H9 (cell line): ENCODE results near the gene CD93. TPM values are rescaled to one million over a fixed set of nuclear protein-coding genes. Genes with fewer than 3 reads are reported as not detected.
A peak's percentile ranks its signal among the peaks of the same experiment; 100 is the strongest.

Experiments
- DNase-seq: peaks from one replicate; pipeline ENCODE4 v3.0.0-alpha.2; 2017
- H2AFZ ChIP-seq: one replicate; pipeline ENCODE4 v1.6.1; 2013; ENCODE audit warnings: mild to moderate bottlenecking, low read length, control low read depth, moderate library complexity
- H2AK5ac ChIP-seq: 2 replicates; pipeline ENCODE4 v1.6.1; 2013; ENCODE audit warnings: low read length, control low read depth, mixed read lengths; ENCODE audit not compliant: insufficient read length
- H2BK120ac ChIP-seq: one replicate; pipeline ENCODE4 v1.6.1; 2013; ENCODE audit warnings: low read depth, mild to moderate bottlenecking, low read length, control low read depth, inconsistent platforms; ENCODE audit not compliant: poor library complexity, severe bottlenecking
- H2BK12ac ChIP-seq: 2 replicates; pipeline ENCODE4 v1.6.1; 2013; ENCODE audit warnings: low read length, control low read depth, mixed read lengths, low read depth; ENCODE audit not compliant: insufficient read length
- H2BK15ac ChIP-seq: 2 replicates; pipeline ENCODE4 v1.6.1; 2013; ENCODE audit warnings: low read depth, low read length, control low read depth
- H2BK20ac ChIP-seq: one replicate; pipeline ENCODE4 v1.6.1; 2013; ENCODE audit warnings: low read depth, mild to moderate bottlenecking, low read length, control low read depth, inconsistent platforms; ENCODE audit not compliant: poor library complexity, severe bottlenecking
- H2BK5ac ChIP-seq: 2 replicates; pipeline ENCODE4 v1.6.1; 2013; ENCODE audit warnings: low read length, control low read depth, mixed read lengths; ENCODE audit not compliant: insufficient read length
- H3K14ac ChIP-seq: 2 replicates; pipeline ENCODE4 v1.6.1; 2013; ENCODE audit warnings: low read length, control low read depth; ENCODE audit not compliant: insufficient read depth
- H3K18ac ChIP-seq: 2 replicates; pipeline ENCODE4 v1.6.1; 2013; ENCODE audit warnings: low read depth, mild to moderate bottlenecking, mixed read lengths, low read length, control low read depth; ENCODE audit not compliant: insufficient read length
- H3K23ac ChIP-seq: 2 replicates; pipeline ENCODE4 v1.6.1; 2013; ENCODE audit warnings: low read length, control low read depth, mixed read lengths, low read depth; ENCODE audit not compliant: insufficient read length
- H3K23me2 ChIP-seq: 2 replicates; pipeline ENCODE4 v1.6.1; 2013; ENCODE audit warnings: low read depth, mild to moderate bottlenecking, mixed read lengths, low read length, control low read depth; ENCODE audit not compliant: insufficient read length, poor library complexity, severe bottlenecking
- H3K27ac ChIP-seq: 2 replicates; pipeline ENCODE4 v1.5.1; 2013; ENCODE audit warnings: low read length, control low read depth, mixed read lengths, low read depth; ENCODE audit not compliant: insufficient read length
- H3K27me3 ChIP-seq: 2 replicates; pipeline ENCODE4 v1.6.1; 2013; ENCODE audit warnings: low read length, control low read depth, inconsistent platforms; ENCODE audit not compliant: insufficient read depth
- H3K4ac ChIP-seq: 2 replicates; pipeline ENCODE4 v1.6.1; 2013; ENCODE audit warnings: low read depth, mild to moderate bottlenecking, control low read depth, inconsistent platforms, low read length, moderate library complexity
- H3K4me1 ChIP-seq: 2 replicates; pipeline ENCODE4 v1.6.1; 2013; ENCODE audit warnings: low read length, control low read depth, inconsistent platforms; ENCODE audit not compliant: insufficient read depth
- H3K4me2 ChIP-seq: 2 replicates; pipeline ENCODE4 v1.6.1; 2013; ENCODE audit warnings: low read length, control low read depth, mixed read lengths; ENCODE audit not compliant: insufficient read length, insufficient read depth
- H3K56ac ChIP-seq: 2 replicates; pipeline ENCODE4 v1.6.1; 2013; ENCODE audit warnings: low read depth, mild to moderate bottlenecking, mixed read lengths, low read length, control low read depth; ENCODE audit not compliant: insufficient read length
- H3K79me1 ChIP-seq: 2 replicates; pipeline ENCODE4 v1.6.1; 2013; ENCODE audit warnings: low read depth, mild to moderate bottlenecking, moderate library complexity, low read length, control low read depth, inconsistent platforms; ENCODE audit not compliant: insufficient read depth, poor library complexity, severe bottlenecking
- H3K79me2 ChIP-seq: 2 replicates; pipeline ENCODE4 v1.6.1; 2013; ENCODE audit warnings: low read length, control low read depth, inconsistent platforms; ENCODE audit not compliant: insufficient read depth
- H3K9ac ChIP-seq: 2 replicates; pipeline ENCODE4 v1.6.1; 2013; ENCODE audit warnings: low read length, control low read depth, mixed read lengths; ENCODE audit not compliant: insufficient read length; ENCODE audit errors: extremely low read depth
- H3K9me3 ChIP-seq: one replicate; pipeline ENCODE4 v1.6.1; 2013; ENCODE audit warnings: low read depth, low read length, inconsistent platforms; ENCODE audit not compliant: control insufficient read depth
- H3T11ph ChIP-seq: one replicate; pipeline ENCODE4 v1.6.1; 2013; ENCODE audit warnings: mild to moderate bottlenecking, low read length, control low read depth, inconsistent platforms
- H4K20me1 ChIP-seq: one replicate; pipeline ENCODE4 v1.6.1; 2013; ENCODE audit not compliant: control insufficient read depth, insufficient read length, insufficient read depth
- H4K5ac ChIP-seq: 2 replicates; pipeline ENCODE4 v1.6.1; 2013; ENCODE audit warnings: low read depth, mild to moderate bottlenecking, mixed read lengths, low read length, control low read depth; ENCODE audit not compliant: insufficient read length
- H4K8ac ChIP-seq: replicated peaks from 2 replicates; pipeline ENCODE4 v1.6.1; 2013; ENCODE audit warnings: low read length, control low read depth, mixed read lengths, low read depth; ENCODE audit not compliant: insufficient read length
- H4K91ac ChIP-seq: 2 replicates; pipeline ENCODE4 v1.6.1; 2013; ENCODE audit warnings: low read depth, mild to moderate bottlenecking, moderate library complexity, mixed read lengths, low read length, control low read depth; ENCODE audit not compliant: insufficient read length
- H3K27ac Mint-ChIP-seq, 3 experiments: 2 replicates in 2 of 3; 3 replicates in 1 of 3; pipeline ENCODE4 v1.8.0; 2020 to 2021; ENCODE audit warnings: mixed read lengths in 3 of 3, mild to moderate bottlenecking in 1 of 3, moderate library complexity in 1 of 3
- H3K27me3 Mint-ChIP-seq: 2 replicates; pipeline ENCODE4 v1.8.0; 2021; ENCODE audit warnings: low read depth, mild to moderate bottlenecking, moderate library complexity, mixed read lengths
- H3K36me3 Mint-ChIP-seq, 3 experiments: 2 replicates in 2 of 3; 3 replicates in 1 of 3; pipeline ENCODE4 v1.8.0; 2020 to 2021; ENCODE audit warnings: low read depth in 3 of 3, mixed read lengths in 3 of 3; ENCODE audit not compliant: insufficient read depth in 1 of 3
- H3K4me1 Mint-ChIP-seq, 2 experiments: 2 replicates each; pipeline ENCODE4 v1.8.0; 2020; ENCODE audit warnings: mixed read lengths in 2 of 2
- H3K4me3 Mint-ChIP-seq, 2 experiments: 2 replicates in 1 of 2; 3 replicates in 1 of 2; pipeline ENCODE4 v1.8.0; 2020 to 2021; ENCODE audit warnings: mild to moderate bottlenecking in 2 of 2, mixed read lengths in 2 of 2, moderate library complexity in 1 of 2
- H3K9me3 Mint-ChIP-seq, 2 experiments: 2 replicates in 1 of 2; 3 replicates in 1 of 2; pipeline ENCODE4 v1.8.0; 2020; ENCODE audit warnings: mild to moderate bottlenecking in 2 of 2, mixed read lengths in 2 of 2, moderate library complexity in 1 of 2
- WGBS: extraction: QIAGEN DNeasy Blood & Tissue Kit; methylation state at CpG from one replicate; pipeline ENCODE4 v1.1.7; 2013; ENCODE audit warnings: missing lambda C conversion rate, low lambda C conversion rate, mixed read lengths; ENCODE audit not compliant: insufficient read length; ENCODE audit errors: extremely low coverage; 5-methylcytosine and 5-hydroxymethylcytosine counted together
- total RNA-seq: library from RNA; stranded (reverse); gene quantifications from 2 replicates; pipeline ENCODE4 v1.2.1, GENCODE V29; 2021
- TF ChIP-seq, protein P1 (sequence below): fragments of 200-600 bp; sonication (generic); conservative IDR thresholded peaks from 3 replicates; pipeline ENCODE4 v1.8.0; 2021; ENCODE audit warnings: antibody characterized with exemption, mild to moderate bottlenecking

The CD93 gene
- total RNA-seq, 1 experiment from 2014 or later: not detected

DNA sequence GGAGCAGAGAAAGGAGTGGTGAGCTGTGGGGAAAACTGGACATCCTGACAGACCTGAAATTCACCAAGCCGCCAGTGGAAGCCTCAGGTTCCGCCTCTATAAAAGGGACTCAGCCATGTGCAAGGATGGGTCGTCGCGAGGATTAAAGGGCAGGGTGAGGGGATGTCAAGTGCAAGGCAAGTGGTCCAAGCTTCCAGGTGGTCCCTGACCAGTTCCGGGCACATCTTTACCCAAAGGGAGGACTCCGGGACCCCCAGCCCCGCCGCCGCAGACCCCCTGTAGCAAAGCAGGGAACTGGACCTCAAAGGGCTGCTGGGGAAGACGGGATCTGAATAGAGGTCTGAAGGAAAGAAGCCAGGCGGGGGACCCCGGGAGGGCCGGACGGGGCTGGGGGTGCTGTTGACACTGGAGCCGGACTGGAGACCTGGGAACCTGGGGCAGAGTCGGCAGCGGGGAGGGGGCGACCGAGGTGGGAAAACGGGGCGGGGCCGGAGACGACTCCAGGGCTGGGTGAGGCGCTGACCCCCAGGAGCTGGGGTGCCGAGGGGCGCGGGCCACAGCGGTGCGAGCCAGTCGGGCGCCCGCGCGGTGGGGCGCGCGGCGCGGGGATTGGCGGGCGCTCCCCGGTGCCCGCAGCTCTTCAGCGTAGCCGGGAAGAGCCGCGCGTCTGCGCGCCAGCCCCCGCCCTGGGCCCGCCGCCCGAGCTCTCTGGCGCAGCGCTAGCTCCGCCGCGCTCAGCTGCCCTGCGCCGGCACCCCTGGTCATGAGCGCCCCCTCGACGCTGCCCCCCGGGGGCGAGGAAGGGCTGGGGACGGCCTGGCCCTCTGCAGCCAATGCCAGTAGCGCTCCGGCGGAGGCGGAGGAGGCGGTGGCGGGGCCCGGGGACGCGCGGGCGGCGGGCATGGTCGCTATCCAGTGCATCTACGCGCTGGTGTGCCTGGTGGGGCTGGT is 51.1 kb downstream of the CD93 start, which contains the start of gene SSTR4:
TSS of gene SSTR4 (plus strand) at position 592 of the 951 bp plus-strand sequence. CDS start at position 764, 172 bp downstream.
- TF ChIP-seq, protein P1, sequence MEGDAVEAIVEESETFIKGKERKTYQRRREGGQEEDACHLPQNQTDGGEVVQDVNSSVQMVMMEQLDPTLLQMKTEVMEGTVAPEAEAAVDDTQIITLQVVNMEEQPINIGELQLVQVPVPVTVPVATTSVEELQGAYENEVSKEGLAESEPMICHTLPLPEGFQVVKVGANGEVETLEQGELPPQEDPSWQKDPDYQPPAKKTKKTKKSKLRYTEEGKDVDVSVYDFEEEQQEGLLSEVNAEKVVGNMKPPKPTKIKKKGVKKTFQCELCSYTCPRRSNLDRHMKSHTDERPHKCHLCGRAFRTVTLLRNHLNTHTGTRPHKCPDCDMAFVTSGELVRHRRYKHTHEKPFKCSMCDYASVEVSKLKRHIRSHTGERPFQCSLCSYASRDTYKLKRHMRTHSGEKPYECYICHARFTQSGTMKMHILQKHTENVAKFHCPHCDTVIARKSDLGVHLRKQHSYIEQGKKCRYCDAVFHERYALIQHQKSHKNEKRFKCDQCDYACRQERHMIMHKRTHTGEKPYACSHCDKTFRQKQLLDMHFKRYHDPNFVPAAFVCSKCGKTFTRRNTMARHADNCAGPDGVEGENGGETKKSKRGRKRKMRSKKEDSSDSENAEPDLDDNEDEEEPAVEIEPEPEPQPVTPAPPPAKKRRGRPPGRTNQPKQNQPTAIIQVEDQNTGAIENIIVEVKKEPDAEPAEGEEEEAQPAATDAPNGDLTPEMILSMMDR: no peak
- Histone ChIP-seq H3K27me3 (peaks cover 21% of the 10 kb centered on the region; the same call in 1 of the 2 replicates), H3K9ac (no peak within 1 kb of the TSS), H4K91ac (no peak within 1 kb of the TSS), H3K4ac (no peak within 1 kb of the TSS), H2AFZ (no peak within 1 kb of the TSS), H3K23me2 (no peaks in the 10 kb centered on the region), H4K5ac (no peak within 1 kb of the TSS), H3K4me2 (peak within 1 kb of the TSS; percentile 36), H2BK5ac (no peak within 1 kb of the TSS), H3K27ac (no peak within 1 kb of the TSS), H2BK12ac (no peak within 1 kb of the TSS), H3K79me1 (no peaks in the 10 kb centered on the region), H2BK120ac (no peak within 1 kb of the TSS), H3K56ac (no peak within 1 kb of the TSS), H3K18ac (no peak within 1 kb of the TSS), H3K9me3 (no peaks in the 10 kb centered on the region), H4K20me1 (no peaks in the 10 kb centered on the region), H2BK15ac (no peak within 1 kb of the TSS), H3K14ac (no peak within 1 kb of the TSS), H4K8ac (no peak within 1 kb of the TSS), H3T11ph (no peak within 1 kb of the TSS), H3K4me1 (no peaks in the 10 kb centered on the region), H2AK5ac (no peak within 1 kb of the TSS), H2BK20ac (no peak within 1 kb of the TSS), H3K79me2 (no peaks in the 10 kb centered on the region), H3K23ac (no peak within 1 kb of the TSS)
- H3K36me3 Mint-ChIP-seq: peaks cover 0 to 2% (median 0%) of the 10 kb centered on the region in 3 experiments; a peak in 1 of 7 replicates
- 0 out of 4 replicates have a peak, but pooled peaks cover 2 to 3% of the 10 kb centered on the region in 2 experiments for H3K4me1 Mint-ChIP-seq
- H3K27me3 Mint-ChIP-seq: peaks cover 87% of the 10 kb centered on the region
- H3K27ac Mint-ChIP-seq: no peak within 1 kb of the TSS
- peak within 1 kb of the TSS; percentile 40 to 69 for H3K4me3 Mint-ChIP-seq
- H3K9me3 Mint-ChIP-seq: no peaks in the 10 kb centered on the region
- WGBS: no CpG with 5 or more reads among the region's 83 CpGs
- DNase-seq: no peak
